Liver (tissue), 3 donors: Measurements from ENCODE around the gene UGT2A2.

Experiments used
- GABPA ChIP-seq, 2 donors: IDR thresholded peaks in 1 of 2; conservative IDR thresholded peaks in 1 of 2; 2 replicates each; pipeline ENCODE4 v1.6.1; 2016; ENCODE audit warnings: antibody characterized with exemption in 2 of 2, mild to moderate bottlenecking in 1 of 2, moderate library complexity in 1 of 2
- HNF4G ChIP-seq: IDR thresholded peaks from 2 replicates; pipeline ENCODE4 v1.6.1; 2016; ENCODE audit warnings: antibody characterized with exemption
- JUND ChIP-seq, 2 donors: IDR thresholded peaks; 2 replicates each; pipeline ENCODE4 v1.6.1; 2016; ENCODE audit warnings: antibody characterized with exemption in 2 of 2
- NR2F2 ChIP-seq: IDR thresholded peaks from 2 replicates; pipeline ENCODE4 v1.6.1; 2016; ENCODE audit warnings: antibody characterized with exemption
- RAD21 ChIP-seq, 2 donors: IDR thresholded peaks; 2 replicates each; pipeline ENCODE4 v1.6.1; 2016; ENCODE audit warnings: antibody characterized with exemption in 2 of 2, mild to moderate bottlenecking in 2 of 2
- RXRA ChIP-seq, 2 donors: IDR thresholded peaks; 2 replicates each; pipeline ENCODE4 v1.6.1; 2017 to 2018; ENCODE audit warnings: antibody characterized with exemption in 2 of 2, mild to moderate bottlenecking in 1 of 2
- SP1 ChIP-seq: IDR thresholded peaks from 2 replicates; pipeline ENCODE4 v1.6.1; 2018; ENCODE audit warnings: antibody characterized with exemption, mild to moderate bottlenecking
- TAF1 ChIP-seq: conservative IDR thresholded peaks from 2 replicates; pipeline ENCODE4 v1.6.1; 2016; ENCODE audit warnings: antibody characterized with exemption, mild to moderate bottlenecking
- YY1 ChIP-seq: IDR thresholded peaks from 2 replicates; pipeline ENCODE4 v1.6.1; 2016; ENCODE audit warnings: antibody characterized with exemption, mild to moderate bottlenecking
- TF ChIP-seq, protein P1 (sequence below): fragments of 150-350 bp; IDR thresholded peaks from 2 replicates; pipeline ENCODE4 v1.5.1; 2017; ENCODE audit warnings: improper control_type of control experiment, low read depth, low read length; ENCODE audit not compliant: missing input control
- TF ChIP-seq, protein P2 (sequence below): IDR thresholded peaks from 2 replicates; pipeline ENCODE4 v1.6.1; 2016; ENCODE audit warnings: antibody characterized with exemption
- TF ChIP-seq, protein P3 (sequence below): IDR thresholded peaks from 2 replicates; pipeline ENCODE4 v1.6.1; 2016; ENCODE audit warnings: antibody characterized with exemption
- TF ChIP-seq, protein P4 (sequence below): IDR thresholded peaks from 2 replicates; pipeline ENCODE4 v1.6.1; 2016; ENCODE audit warnings: antibody characterized with exemption, mild to moderate bottlenecking
- donor health status: healthy.
- donor health status: healthy.

DNA sequence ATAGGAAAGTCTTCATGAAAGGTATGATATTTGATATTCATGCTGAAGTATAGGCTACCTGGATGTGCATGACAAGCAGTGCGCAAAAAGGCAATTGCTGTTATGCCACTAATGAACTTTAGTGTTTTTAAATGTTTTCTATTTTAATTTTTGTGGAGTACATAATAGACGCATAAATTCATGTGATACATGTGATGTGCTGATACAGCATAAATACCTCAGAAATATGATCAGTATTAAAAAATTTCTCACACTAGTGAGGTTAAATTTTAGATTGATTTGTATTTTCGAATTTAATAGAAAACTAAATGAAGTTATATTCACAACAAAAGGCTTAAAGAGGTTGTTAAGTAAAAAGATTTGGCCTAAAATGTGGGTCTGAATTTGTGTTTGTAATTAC is 11.4 kb upstream of the UGT2A2 start:
- TF ChIP-seq, protein P1, sequence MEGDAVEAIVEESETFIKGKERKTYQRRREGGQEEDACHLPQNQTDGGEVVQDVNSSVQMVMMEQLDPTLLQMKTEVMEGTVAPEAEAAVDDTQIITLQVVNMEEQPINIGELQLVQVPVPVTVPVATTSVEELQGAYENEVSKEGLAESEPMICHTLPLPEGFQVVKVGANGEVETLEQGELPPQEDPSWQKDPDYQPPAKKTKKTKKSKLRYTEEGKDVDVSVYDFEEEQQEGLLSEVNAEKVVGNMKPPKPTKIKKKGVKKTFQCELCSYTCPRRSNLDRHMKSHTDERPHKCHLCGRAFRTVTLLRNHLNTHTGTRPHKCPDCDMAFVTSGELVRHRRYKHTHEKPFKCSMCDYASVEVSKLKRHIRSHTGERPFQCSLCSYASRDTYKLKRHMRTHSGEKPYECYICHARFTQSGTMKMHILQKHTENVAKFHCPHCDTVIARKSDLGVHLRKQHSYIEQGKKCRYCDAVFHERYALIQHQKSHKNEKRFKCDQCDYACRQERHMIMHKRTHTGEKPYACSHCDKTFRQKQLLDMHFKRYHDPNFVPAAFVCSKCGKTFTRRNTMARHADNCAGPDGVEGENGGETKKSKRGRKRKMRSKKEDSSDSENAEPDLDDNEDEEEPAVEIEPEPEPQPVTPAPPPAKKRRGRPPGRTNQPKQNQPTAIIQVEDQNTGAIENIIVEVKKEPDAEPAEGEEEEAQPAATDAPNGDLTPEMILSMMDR, result no peak
- TF ChIP-seq, protein P2, sequence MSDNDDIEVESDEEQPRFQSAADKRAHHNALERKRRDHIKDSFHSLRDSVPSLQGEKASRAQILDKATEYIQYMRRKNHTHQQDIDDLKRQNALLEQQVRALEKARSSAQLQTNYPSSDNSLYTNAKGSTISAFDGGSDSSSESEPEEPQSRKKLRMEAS, result no peak
- TF ChIP-seq RAD21 (IDR thresholded peaks at IDR 0.05) (no peak), NR2F2 (no peak), JUND (IDR thresholded peaks at IDR 0.05) (no peak), HNF4G (no peak), SP1 (no peak), GABPA (IDR thresholded peaks at IDR 0.05 in 1 of 2, conservative IDR thresholded peaks at IDR 0.05 in 1 of 2) (no peak), TAF1 (no peak), YY1 (no peak), RXRA (IDR thresholded peaks at IDR 0.05) (no peak)
- TF ChIP-seq, protein P3, sequence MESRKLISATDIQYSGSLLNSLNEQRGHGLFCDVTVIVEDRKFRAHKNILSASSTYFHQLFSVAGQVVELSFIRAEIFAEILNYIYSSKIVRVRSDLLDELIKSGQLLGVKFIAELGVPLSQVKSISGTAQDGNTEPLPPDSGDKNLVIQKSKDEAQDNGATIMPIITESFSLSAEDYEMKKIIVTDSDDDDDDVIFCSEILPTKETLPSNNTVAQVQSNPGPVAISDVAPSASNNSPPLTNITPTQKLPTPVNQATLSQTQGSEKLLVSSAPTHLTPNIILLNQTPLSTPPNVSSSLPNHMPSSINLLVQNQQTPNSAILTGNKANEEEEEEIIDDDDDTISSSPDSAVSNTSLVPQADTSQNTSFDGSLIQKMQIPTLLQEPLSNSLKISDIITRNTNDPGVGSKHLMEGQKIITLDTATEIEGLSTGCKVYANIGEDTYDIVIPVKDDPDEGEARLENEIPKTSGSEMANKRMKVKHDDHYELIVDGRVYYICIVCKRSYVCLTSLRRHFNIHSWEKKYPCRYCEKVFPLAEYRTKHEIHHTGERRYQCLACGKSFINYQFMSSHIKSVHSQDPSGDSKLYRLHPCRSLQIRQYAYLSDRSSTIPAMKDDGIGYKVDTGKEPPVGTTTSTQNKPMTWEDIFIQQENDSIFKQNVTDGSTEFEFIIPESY, result no peak
- TF ChIP-seq, protein P4, sequence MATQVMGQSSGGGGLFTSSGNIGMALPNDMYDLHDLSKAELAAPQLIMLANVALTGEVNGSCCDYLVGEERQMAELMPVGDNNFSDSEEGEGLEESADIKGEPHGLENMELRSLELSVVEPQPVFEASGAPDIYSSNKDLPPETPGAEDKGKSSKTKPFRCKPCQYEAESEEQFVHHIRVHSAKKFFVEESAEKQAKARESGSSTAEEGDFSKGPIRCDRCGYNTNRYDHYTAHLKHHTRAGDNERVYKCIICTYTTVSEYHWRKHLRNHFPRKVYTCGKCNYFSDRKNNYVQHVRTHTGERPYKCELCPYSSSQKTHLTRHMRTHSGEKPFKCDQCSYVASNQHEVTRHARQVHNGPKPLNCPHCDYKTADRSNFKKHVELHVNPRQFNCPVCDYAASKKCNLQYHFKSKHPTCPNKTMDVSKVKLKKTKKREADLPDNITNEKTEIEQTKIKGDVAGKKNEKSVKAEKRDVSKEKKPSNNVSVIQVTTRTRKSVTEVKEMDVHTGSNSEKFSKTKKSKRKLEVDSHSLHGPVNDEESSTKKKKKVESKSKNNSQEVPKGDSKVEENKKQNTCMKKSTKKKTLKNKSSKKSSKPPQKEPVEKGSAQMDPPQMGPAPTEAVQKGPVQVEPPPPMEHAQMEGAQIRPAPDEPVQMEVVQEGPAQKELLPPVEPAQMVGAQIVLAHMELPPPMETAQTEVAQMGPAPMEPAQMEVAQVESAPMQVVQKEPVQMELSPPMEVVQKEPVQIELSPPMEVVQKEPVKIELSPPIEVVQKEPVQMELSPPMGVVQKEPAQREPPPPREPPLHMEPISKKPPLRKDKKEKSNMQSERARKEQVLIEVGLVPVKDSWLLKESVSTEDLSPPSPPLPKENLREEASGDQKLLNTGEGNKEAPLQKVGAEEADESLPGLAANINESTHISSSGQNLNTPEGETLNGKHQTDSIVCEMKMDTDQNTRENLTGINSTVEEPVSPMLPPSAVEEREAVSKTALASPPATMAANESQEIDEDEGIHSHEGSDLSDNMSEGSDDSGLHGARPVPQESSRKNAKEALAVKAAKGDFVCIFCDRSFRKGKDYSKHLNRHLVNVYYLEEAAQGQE, result no peak
